Stromal cell of bone marrow (primary cell): ENCODE results near the gene LRRC14B.
"Not testable (repeated sequence)": the region's sequence is repeated elsewhere in the genome, so short reads cannot be mapped to it uniquely, and the experiment has no call there.

Source experiments
- DNase-seq: peaks from one replicate; pipeline ENCODE4 v3.0.0-alpha.2; 2012; ENCODE audit warnings: low read depth

LRRC14B gene

GRCh38 chr5:241045-241669 lies 49.9 kb downstream of the LRRC14B start:
- DNase-seq = not testable (repeated sequence)

DNA sequence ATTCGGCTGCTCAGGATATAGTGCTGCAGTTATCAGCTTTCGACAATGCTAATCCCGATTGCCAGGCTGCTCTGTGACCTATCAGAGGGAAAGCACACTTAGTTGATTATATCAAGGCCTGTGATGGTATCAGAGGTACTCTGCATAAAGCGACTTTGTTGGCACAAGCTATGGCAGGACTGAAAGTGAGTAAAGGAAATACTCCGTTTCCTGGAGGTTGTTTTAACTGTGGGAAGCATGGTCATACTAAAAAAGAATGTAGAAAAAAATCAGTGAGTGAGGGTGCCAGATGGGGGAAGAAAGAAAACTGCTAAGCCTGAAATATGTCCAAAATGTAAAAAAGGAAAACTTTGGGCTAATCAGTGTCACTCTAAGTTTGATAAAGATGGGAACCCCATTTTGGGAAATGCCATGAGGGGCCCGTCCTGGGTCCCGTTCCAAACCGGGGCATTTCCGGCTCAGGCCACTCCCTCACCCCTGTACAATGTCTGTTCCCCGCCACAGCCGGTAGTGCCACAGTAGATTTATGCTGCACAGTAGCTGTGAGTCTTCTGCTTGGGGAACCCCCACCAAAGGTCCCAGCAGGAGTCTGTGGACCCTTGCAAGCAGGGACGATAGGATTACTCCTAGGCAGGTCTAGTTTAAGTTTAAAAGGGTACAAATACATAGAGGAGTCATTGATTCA lies 52.5 kb downstream of the LRRC14B start:
- not testable (repeated sequence) for DNase-seq

DNA sequence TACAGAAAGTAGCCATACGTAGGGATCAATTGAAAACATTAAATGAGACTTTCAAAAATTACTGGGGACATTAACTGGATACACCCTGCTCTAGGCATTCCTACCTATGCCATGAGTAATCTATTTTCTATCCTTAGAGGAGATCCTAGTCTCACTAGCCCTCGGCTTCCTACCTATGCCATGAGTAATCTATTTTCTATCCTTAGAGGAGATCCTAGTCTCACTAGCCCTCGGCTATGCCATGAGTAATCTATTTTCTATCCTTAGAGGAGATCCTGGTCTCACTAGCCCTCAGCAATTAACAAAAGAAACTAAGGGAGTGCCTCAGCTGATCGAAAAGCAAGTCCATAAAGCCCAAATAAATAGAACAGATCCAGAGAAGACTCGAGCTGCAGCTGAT lies 54.4 kb downstream of the LRRC14B start:
- not testable (repeated sequence) for DNase-seq
